Osteocyte (in vitro differentiated cells): Measurements from ENCODE around the gene MTHFD1L. TPM values are rescaled to one million over a fixed set of nuclear protein-coding genes. Genes with fewer than 3 reads are reported as not detected.

ENCODE experiments used
- DNase-seq: peaks from one replicate; pipeline ENCODE4 v3.0.0; 2021; ENCODE audit warnings: mixed read lengths; ENCODE audit not compliant: unreplicated experiment; ENCODE audit errors: extremely low spot score
- H3K27ac Mint-ChIP-seq: one replicate; pipeline ENCODE4 v1.8.0; 2021; ENCODE audit warnings: mild to moderate bottlenecking, mixed read lengths; ENCODE audit not compliant: unreplicated experiment
- H3K27me3 Mint-ChIP-seq: one replicate; pipeline ENCODE4 v1.8.0; 2021; ENCODE audit warnings: mixed read lengths; ENCODE audit not compliant: unreplicated experiment
- H3K36me3 Mint-ChIP-seq: one replicate; pipeline ENCODE4 v1.8.0; 2021; ENCODE audit warnings: mixed read lengths; ENCODE audit not compliant: unreplicated experiment
- H3K4me1 Mint-ChIP-seq: one replicate; pipeline ENCODE4 v1.8.0; 2021; ENCODE audit warnings: mixed read lengths; ENCODE audit not compliant: unreplicated experiment
- H3K4me3 Mint-ChIP-seq: one replicate; pipeline ENCODE4 v1.8.0; 2021; ENCODE audit warnings: mild to moderate bottlenecking, moderate library complexity, mixed read lengths; ENCODE audit not compliant: unreplicated experiment
- H3K9me3 Mint-ChIP-seq: one replicate; pipeline ENCODE4 v1.8.0; 2021; ENCODE audit warnings: mixed read lengths; ENCODE audit not compliant: unreplicated experiment
- total RNA-seq: library from RNA; stranded (reverse); gene quantifications from 2 replicates; pipeline ENCODE4 v1.2.1, GENCODE V29; 2021
- TF ChIP-seq, protein P1 (sequence below): fragments of 200-600 bp; sonication (generic); IDR thresholded peaks from 2 replicates; pipeline ENCODE4 v1.5.0; 2021; ENCODE audit warnings: antibody characterized with exemption, mild to moderate bottlenecking, moderate library complexity

MTHFD1L gene
- total RNA-seq, 1 donor from 2014 or later: 63.2 TPM

DNA sequence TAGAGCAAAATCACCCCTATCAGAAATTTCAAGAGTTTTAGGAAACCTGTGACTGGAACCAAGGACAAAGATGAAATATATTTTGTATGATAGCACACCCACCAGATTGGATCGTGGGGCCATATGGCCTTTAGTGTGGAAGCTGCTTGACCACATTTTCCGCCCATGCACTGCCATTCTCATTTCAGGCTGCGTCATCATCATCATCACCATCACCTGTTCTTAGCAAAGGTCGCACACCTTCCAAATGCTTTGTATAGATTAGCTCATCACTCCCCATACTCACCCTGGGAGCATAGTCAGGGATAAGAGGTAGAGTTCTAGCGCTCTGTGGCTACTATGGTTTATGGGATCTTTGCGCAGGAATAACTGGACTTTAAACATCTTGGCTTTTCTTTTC is 185.7 kb downstream of the MTHFD1L start:
- Mint-ChIP-seq H3K4me3 (no peak overlapping the region), H3K27ac (no peak overlapping the region), H3K27me3 (no peaks in the 10 kb centered on the region), H3K9me3 (no peaks in the 10 kb centered on the region), H3K36me3 (peaks cover 27% of the 10 kb centered on the region), H3K4me1 (peaks cover 5% of the 10 kb centered on the region)
- no peak for DNase-seq
- TF ChIP-seq, protein P1, sequence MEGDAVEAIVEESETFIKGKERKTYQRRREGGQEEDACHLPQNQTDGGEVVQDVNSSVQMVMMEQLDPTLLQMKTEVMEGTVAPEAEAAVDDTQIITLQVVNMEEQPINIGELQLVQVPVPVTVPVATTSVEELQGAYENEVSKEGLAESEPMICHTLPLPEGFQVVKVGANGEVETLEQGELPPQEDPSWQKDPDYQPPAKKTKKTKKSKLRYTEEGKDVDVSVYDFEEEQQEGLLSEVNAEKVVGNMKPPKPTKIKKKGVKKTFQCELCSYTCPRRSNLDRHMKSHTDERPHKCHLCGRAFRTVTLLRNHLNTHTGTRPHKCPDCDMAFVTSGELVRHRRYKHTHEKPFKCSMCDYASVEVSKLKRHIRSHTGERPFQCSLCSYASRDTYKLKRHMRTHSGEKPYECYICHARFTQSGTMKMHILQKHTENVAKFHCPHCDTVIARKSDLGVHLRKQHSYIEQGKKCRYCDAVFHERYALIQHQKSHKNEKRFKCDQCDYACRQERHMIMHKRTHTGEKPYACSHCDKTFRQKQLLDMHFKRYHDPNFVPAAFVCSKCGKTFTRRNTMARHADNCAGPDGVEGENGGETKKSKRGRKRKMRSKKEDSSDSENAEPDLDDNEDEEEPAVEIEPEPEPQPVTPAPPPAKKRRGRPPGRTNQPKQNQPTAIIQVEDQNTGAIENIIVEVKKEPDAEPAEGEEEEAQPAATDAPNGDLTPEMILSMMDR: no peak

DNA sequence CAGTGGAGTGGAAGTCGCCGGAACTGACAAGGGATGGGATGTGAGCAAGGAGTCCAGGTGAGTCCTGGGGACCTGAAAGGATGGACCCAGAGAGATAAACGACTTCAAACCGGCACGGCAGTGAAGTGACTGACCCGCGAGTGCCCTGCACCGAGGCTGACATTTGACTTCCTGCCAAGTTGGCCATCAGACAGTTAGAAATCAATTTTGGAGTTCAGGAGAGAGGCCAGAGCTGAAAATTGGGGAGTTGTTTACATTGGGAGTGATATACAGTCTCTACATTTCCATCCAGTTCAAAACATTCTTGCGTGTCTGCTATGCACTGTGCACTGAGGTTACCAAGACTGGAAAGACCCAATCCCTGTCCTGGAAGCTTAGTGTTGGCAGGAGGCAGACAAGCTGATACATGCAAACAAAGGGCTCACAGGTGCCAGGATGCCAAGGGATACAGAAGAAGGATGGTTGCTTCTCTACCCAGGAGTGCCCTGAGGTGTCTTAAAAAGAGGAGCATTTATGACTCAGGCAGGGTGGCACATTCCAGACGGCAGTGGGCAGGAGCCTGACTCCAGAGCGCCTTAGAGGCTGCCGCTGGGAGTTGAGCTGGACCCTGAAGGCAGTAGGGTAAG is 186.6 kb downstream of the MTHFD1L start:
- DNase-seq: peak; percentile 76
- no peak overlapping the region for H3K4me3 Mint-ChIP-seq
- TF ChIP-seq, protein P1: no peak
- H3K9me3 Mint-ChIP-seq: no peaks in the 10 kb centered on the region
- peaks cover 2% of the 10 kb centered on the region for H3K4me1 Mint-ChIP-seq
- H3K27me3 Mint-ChIP-seq: no peaks in the 10 kb centered on the region
- no peak overlapping the region for H3K27ac Mint-ChIP-seq
- H3K36me3 Mint-ChIP-seq: peaks cover 27% of the 10 kb centered on the region

DNA sequence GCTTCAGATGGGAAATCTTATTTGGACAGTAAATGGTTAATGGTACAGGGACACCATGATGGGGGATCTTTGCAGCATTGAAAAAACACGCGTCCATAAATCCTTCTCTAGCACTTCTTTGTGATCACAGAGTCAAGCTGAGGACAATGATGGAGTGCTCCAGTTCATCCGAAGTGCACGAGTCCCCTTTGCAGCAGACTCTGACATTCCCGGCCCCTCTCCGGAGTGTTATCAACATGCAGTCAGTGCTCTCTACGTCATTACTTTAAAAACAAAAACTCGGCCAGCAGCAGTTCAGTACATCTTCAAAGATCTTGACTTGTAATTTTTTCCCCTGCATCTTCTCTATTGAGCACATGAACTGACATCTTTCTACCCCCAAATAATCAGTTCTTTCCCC is 188.8 kb downstream of the MTHFD1L start:
- Mint-ChIP-seq H3K36me3 (peaks cover 17% of the 10 kb centered on the region), H3K4me3 (no peak overlapping the region), H3K4me1 (peaks cover 11% of the 10 kb centered on the region), H3K9me3 (no peaks in the 10 kb centered on the region), H3K27ac (peak overlapping the region; percentile 23), H3K27me3 (no peaks in the 10 kb centered on the region)
- DNase-seq: peak; percentile 57
- TF ChIP-seq, protein P1: no peak

DNA sequence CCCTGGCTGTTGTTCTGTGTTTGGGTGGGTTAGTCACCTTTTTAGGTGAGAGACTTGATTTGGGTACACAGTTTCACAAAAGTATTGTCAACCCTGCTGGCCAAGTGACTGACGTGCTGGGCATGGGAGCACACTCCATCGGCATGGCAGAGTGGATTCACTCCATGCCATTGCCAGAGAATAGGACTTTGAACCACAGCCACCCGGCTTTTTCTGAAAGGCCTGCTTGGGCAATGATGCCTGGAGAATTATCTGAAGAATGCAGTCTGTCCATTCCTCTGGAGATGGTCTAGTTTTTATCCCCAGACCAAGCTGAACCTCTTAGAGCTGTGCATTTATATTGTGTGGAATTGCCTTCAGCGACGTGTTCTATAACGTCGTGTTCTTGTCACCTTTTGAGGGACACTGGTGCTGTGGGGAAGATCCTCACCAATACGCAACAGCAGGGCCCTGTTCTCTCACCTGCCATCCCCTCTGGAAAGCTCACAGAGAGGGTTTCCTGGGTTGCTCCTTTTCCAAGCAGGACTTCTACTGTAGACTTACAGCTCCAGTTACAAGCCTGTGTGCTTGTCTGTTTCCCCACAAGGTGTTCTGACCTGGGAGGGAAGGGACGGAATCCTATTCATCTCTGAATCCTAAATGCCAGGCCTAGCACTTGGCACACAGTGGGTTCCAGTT is 190.9 kb downstream of the MTHFD1L start:
- Mint-ChIP-seq H3K27ac (no peak overlapping the region), H3K9me3 (no peaks in the 10 kb centered on the region), H3K4me3 (no peak overlapping the region), H3K27me3 (no peaks in the 10 kb centered on the region), H3K4me1 (peaks cover 24% of the 10 kb centered on the region), H3K36me3 (peaks cover 12% of the 10 kb centered on the region)
- no peak for DNase-seq
- TF ChIP-seq, protein P1: no peak

DNA sequence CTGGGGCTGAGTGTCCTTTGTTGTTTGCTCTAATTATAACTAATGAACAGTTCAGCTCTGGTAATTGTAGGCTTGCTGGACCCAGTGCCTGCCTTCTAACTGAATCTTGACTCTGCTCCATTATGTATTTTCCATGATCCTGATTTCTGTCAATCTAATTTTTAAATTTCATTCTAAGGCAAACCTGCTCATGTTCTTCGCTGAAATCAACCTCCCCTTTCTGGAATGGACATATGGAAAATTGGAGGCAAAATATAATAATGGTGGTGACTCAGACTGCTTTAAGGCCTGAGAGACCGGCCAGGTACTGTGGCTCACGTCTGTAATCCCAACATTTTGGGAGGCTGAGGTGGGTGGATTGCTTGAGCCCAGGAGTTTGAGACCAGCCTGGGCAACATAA is 191.6 kb downstream of the MTHFD1L start:
- Mint-ChIP-seq H3K4me1 (peaks cover 24% of the 10 kb centered on the region), H3K9me3 (no peaks in the 10 kb centered on the region), H3K27ac (no peak overlapping the region), H3K27me3 (no peaks in the 10 kb centered on the region), H3K36me3 (peaks cover 5% of the 10 kb centered on the region), H3K4me3 (no peak overlapping the region)
- DNase-seq: no peak
- TF ChIP-seq, protein P1: no peak
